ENCODE measurements around the gene ALAS1. TPM values are rescaled to one million over a fixed set of nuclear protein-coding genes. Genes with fewer than 3 reads are reported as not detected.
A peak's percentile ranks its signal among the peaks of the same experiment; 100 is the strongest.

The ALAS1 gene
- total and polyA plus RNA-seq, 2 of the 13 experiments (the other 11 are each of a cell fraction or from before 2014, with no cell fraction given) = 36.0 to 43.2 TPM

- TF ChIP-seq KAT7 (CRISPR knock-in tag; IDR thresholded peaks at IDR 0.05; ENCODE audit: borderline replicate concordance) (no peak), FUBP1 (CRISPR knock-in tag; IDR thresholded peaks at IDR 0.05; ENCODE audit: borderline replicate concordance) (no peak), HMGXB4 (CRISPR knock-in tag; IDR thresholded peaks at IDR 0.05; ENCODE audit: borderline replicate concordance in 1 of 2, low read depth in 1 of 2) (0 out of 4 replicates have a peak, but pooled peaks have one; percentile 45 to 46), NR2F2 (IDR thresholded peaks at IDR 0.05; ENCODE audit: borderline replicate concordance, low read depth) (no peak), MEF2D (CRISPR knock-in tag; IDR thresholded peaks at IDR 0.05) (no peak), ZNF280B (CRISPR knock-in tag; IDR thresholded peaks at IDR 0.05; ENCODE audit: borderline replicate concordance) (0 out of 2 replicates have a peak, but pooled peaks have one; percentile 44), HNF1A (IDR thresholded peaks at IDR 0.05; ENCODE audit: low read depth) (no peak), HNF1A (CRISPR knock-in tag; IDR thresholded peaks at IDR 0.05; ENCODE audit: borderline replicate concordance) (peak; percentile 53; the same call in 1 of the 2 replicates), GABPB1 (CRISPR knock-in tag; IDR thresholded peaks at IDR 0.05) (peak; percentile 33; the same call in 1 of the 2 replicates), TBL1XR1 (IDR thresholded peaks at IDR 0.05; ENCODE audit: borderline replicate concordance, low read length, partially characterized antibody) (no peak), ZNF225 (CRISPR knock-in tag; IDR thresholded peaks at IDR 0.05) (peak; percentile 14; the same call in 1 of the 2 replicates), GATAD1 (CRISPR knock-in tag; IDR thresholded peaks at IDR 0.05) (no peak), MAFF (IDR thresholded peaks at IDR 0.05; ENCODE audit: low read depth, low read length) (no peak), NCOA2 (CRISPR knock-in tag; IDR thresholded peaks at IDR 0.05) (no peak), KMT2B (CRISPR knock-in tag; IDR thresholded peaks at IDR 0.05) (no peak), ZBTB33 (CRISPR knock-in tag; IDR thresholded peaks at IDR 0.05) (peak; percentile 96), CCDC6 (CRISPR knock-in tag; IDR thresholded peaks at IDR 0.05) (0 out of 2 replicates have a peak, but pooled peaks have one; percentile 57)
Measured at GRCh38 chr3:52231502-52232278, 33.7 kb downstream of the ALAS1 start (continued).

All from HepG2 (cell line).